GM21528 (cell line): Measurements from ENCODE around the gene TMC1.
"Not testable (repeated sequence)": the region's sequence is repeated elsewhere in the genome, so short reads cannot be mapped to it uniquely, and the experiment has no call there.

Experiments
- ATAC-seq: cut with Tn5 transposase; IDR thresholded peaks from one replicate; pipeline ENCODE4 v1.9.1; 2021; ENCODE audit warnings: mild to moderate bottlenecking, moderate library complexity; ENCODE audit not compliant: unreplicated experiment, low FRiP score

Gene TMC1

DNA sequence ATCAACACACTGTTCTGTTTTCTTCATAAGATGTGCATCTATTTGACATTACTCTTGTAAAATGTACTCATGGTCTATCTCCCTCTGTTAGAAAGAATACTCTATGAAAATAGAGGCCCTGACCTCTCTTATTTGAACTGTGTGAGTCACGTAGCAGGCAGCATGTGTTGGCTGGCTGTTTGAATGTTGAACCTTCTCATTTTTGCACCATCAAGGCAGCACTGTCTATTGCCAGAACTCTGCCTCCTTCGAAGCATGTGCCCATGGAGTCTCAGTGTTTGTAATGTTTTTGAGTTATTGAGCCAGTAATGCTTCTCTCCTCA lies 287.0 kb downstream of the TMC1 start:
- no peak for ATAC-seq

- no peak for ATAC-seq
Measured at GRCh38 chr9:72809586-72809985, 288.2 kb downstream of the TMC1 start.

DNA sequence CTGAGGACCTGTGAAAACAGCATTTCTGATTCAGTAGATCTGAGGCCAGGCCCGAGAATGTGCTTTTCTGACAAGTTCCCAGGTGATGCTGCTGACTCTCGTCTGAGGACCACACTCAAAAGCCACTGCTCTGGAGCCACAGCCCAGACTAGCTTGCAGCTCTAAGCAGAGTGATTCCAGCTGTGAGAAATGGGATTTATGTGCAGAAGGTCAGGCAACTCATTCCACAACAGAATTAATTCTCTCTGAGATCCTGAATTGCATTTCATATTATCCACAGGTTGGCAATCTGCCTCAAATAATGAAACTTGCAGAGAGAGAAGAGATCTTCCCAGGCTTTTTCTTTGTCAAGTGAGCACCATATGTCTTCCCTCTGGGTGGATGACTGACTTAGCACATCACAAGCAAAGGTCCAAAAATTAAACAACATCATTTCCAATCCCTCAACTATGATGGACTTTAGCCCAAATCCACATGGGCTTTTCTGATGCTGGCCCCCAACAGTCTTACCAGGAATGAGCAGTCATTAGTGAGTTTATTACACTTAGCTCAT lies 291.2 kb downstream of the TMC1 start:
- no peak for ATAC-seq

GRCh38 chr9:72813544-72813943 lies 292.1 kb downstream of the TMC1 start:
- no peak for ATAC-seq

DNA sequence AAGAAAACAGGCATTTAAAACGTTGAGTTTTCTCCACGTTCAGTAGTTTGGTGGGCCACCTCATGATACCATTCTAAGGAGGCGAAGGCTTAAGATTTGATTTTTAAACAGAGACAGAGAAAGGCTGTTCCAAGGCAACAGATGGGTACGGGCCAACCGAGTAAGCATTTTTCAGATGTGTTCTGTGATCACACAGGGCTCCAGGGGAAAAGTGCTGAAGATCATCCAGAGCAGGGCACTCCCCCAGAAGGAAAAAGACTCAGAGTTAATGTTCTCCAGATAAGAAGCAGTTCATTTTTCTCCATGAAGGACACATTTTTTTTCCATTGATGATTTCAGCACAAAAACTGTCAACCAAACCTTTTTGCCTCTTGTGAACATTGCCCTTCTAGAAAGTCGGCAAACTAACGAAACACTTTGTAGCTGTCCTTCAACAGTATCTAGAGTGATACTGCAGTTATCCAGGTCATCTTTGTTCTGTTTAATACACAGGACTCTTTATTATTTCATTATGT lies 292.7 kb downstream of the TMC1 start:
- ATAC-seq = no peak

GRCh38 chr9:72816666-72817065 lies 295.3 kb downstream of the TMC1 start:
- ATAC-seq = no peak

DNA sequence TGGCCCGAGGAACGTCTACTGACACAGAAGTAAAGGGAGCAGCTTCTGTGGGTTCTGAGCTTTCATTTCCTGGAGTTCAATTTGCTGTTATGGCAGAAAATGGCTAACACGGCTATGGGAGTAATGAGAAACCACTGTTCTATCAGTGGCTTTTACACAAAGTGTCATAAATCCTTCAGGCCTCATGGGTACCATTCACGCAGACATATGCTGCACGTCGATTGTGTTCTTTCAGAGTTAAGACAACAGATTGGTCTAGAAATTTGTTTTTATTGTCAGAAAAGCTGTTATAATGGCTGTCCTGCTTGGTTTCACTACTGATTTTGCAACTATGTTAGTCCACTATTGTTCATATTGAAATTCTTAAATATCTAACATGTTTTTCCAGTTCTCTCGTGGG lies 296.0 kb downstream of the TMC1 start:
- no peak for ATAC-seq

GRCh38 chr9:72818385-72818784 lies 297.0 kb downstream of the TMC1 start:
- no peak for ATAC-seq

DNA sequence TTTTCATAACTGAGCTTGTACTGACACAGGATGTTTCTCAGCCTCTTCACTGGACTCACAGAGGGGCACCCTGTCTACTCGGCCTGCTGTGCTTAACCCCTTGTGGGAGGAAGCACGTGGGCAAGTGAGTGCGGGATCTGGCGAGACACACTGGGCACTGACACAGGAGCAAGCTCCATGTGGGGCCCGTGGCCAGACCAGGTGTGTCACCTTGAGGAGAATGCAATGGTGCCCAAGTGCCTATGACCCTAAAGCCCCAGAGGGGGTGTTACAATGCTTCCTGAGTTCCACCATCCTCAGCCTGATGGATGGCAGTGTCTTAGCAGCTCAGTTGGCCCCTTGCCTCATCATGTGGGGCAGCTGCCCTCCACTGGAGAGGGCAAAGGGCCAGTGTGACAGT lies 302.6 kb downstream of the TMC1 start:
- no peak for ATAC-seq

DNA sequence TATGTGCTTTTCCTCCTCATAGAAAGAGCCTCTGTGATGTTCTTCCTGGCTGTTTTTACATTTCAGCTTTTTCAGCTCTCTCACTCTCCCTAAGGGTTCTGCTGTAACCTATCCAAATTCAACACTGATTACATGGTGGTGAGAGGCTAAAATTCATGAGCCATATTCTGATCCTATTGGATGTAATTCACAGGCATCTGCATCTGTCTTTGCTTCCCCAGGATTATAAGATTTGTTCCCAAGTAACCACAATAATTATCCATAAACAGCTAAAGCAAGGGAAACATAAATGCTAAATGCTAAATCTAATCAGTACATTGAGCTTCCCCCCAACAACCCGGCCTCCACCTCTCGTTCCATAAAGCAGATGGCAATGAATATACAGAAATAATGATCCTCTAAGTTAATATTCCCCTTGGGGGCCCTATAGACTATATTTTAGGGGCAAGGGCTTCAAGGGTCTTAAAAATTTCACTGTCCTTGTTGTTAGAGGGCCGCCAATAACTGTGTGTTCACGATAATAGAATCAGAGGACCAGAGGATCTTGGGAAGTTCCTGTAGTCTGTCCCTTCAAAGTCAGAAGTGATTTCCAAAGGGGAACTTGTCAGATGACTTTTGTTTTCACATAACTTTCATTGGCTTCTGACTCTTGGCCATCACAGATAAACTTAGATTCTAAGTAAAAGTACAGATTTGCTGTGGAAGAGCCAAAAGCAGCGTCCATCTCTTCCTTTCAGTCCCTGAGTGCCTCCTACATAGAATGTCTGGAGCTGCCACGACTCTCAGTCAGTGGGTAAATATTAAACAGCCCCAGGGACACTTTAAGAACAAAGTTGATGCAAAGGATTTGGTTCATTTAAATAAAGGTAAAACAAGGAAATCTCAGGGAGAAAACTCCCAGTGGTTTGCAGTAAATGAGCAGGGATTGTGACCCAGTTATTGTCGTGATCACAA lies 305.9 kb downstream of the TMC1 start:
- ATAC-seq = no peak

DNA sequence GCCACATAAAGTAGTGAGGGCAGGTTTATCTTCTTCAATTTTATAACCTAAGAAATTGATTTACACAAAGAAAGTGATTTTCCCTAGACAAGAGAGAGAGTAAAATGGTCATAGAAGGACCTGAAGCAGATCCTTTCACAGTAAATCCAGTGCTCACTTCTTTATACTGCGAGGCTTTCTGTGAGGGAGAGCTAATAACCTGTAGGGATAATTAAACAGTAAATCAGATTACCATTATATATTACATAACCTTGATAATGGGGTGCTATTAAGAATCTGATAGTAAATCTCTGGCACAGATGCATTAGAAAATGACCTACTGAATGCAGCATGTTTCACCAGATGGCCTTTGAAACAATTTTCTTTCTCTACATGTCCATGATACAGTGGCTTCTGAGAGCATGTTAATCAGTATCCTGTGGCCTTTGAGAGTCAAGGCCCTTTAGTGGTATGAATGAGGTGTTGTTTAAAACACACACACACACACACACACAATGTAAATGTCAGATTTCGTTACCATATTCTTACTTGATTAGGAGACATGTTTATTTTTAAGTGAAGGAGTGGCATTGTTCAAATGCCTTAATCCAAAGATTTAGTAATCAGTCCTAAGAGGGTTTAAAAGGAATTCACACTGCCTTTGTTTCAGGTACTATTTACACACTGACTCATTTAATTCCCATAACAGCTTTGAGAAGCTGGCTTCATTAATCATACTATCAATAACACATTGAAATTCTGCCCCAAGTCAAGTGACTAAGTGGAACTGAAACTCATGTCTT lies 306.7 kb downstream of the TMC1 start:
- no peak for ATAC-seq

DNA sequence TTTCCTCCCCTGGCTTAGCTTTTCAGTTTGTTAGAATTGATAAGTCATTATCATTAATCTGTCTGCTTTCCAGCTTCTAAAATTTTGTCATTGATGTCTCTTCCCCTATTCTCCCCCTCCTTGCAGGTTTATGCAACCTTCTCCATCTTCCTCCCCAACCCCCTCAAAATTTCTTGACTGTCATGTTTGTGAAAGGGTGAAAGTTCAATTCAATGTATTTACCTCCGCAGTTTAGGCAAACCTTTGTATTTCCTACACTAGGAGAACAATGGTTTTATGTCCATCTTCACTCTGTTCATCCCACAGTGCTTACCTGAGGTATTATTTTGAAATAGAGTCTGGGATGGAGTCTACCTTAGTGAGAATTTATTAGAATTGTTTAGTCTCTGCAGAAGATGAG lies 313.6 kb downstream of the TMC1 start:
- ATAC-seq = no peak

DNA sequence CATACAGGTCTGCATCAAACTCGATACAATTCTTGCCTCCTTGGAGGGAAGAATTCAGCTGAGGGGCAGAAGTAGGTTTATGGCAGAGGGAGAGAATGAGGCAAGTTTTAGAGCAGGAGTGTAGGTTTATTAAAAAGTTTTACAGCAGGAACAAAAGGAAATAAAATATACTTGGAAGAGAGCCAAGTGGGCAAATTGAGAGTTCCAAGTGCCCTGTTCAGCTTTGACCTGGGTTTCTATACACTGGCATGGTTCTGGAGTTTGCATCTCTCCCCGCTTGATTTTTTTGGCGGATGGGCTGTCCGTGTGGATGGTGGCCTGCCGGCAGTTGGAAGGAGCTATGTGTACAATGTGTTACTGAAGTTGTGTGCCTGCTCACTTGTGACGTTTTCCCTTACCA lies 315.4 kb downstream of the TMC1 start:
- no peak for ATAC-seq

GRCh38 chr9:72839085-72839484 lies 317.7 kb downstream of the TMC1 start:
- no peak for ATAC-seq

DNA sequence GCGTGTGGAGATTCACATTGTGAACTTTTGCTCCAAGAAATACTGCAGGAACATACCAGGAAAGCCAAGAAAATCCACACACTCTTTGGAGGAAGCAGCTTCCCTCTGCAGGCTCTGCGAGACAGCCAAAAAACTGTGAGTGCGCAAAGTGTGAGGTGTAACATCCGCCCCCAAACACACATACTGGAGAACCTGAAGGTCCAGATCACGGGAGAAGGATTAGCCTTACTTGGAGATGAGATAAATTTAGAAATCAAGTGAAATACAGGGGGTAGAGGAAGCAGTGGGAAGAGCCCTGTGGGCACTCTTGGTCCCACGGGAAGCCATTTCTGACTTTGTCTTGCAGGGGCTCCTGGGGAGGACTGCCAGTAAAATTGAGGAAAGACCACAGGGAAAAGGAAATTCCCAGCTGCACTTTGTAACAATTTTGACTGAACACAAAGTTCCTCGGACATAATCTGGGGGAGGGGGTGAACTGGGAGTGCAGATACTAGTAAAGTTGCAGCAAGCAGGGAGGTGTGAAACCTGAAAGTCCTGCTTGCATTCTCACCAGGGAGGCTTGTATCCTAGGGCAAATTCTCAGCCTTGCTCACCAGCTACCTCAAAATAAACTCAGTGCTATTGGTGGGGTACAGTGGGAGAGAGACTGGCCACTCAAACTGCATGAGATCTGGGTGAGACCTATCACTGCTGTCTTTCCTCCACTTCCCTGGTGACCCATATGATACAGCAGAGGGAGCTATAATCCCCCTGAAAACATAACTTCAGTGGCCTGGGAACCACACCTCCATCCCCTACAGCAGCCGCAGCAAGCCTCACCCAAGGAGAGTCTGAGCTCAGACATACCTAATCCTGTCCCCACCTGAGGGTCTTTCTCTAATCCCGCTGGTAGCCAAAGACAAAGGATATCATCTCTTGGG lies 322.4 kb downstream of the TMC1 start:
- no peak for ATAC-seq

DNA sequence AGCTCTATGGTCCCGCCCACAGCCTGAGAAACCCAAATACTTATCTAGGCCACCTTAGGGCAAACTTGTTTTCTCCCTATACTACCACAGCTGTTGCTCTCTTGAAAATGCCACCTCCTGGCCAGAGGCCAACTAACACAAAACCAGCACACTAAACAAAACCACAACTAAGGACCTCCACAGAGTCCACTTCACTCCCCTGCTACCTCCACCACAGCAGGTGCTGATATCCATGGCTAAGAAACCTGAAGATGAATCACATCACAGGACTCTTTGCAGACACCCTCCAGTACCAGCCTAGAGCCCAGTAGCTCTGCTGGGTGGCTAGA lies 323.0 kb downstream of the TMC1 start:
- no peak for ATAC-seq

DNA sequence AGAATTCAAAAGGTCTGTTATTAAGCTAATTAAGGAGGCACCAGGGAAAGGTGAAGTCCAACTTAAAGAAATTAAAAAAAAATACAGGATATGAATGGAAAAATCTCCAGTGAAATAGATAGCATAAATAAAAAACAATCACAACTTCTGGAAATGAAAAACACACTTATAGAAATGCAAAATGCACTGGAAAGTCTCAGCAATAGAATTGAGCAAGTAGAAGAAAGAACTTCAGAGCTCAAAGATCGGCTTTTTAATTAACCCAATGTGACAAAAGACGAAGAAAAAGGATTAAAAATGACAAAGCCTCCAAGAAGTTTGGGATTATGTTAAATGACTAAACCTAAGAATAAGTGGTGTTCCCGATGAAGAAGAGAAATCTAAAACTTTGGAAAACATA lies 323.6 kb downstream of the TMC1 start:
- not testable (repeated sequence) for ATAC-seq

GRCh38 chr9:72850209-72850608 lies 328.8 kb downstream of the TMC1 start:
- not testable (repeated sequence) for ATAC-seq

DNA sequence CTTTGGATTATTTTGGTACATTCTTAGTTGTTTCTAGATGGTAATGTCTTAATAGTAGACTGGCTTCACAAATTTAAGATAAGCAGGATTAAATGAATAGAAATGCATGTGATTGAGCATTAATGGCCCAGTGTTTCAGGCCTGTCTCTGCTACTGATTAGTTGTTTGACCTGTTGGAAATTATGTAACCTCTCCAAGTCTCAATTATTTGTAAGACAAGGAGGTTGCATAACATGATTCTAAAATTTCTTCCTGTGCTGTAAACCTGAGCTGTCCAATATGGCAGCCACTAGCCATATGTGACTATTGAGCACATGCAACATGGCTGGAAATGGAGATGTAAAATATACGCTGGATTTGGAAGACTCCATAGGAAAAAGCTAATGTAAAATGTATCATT lies 333.9 kb downstream of the TMC1 start:
- ATAC-seq = no peak

DNA sequence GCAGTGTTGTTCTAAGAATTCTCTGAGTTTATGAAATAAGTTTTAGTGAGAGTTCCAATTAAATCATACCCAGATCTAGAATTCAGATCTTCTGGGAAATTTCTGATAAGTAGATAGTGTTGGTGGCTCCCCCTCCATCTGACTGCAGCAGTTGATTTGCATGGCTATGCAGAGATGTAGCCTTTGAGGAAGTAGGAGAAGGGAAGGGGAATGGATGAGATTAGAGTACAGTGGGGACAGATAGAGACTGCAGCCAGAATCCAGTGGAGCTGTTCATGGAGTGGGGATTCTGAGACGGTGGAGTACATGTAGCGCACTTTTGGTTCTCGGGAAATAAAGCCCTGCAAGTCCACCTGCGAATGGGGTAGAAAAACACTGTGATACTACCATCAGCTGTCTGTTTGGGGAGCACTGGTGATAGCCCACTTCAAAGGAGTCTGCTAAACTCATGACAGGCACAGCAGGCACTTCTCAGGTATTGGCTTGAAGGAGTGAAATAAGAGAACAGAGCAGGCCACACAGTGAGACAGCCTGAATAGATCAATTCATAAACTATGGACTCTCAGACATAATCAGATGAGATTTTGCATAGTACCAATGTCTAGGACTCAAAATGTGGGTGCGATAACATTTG lies 334.6 kb downstream of the TMC1 start:
- ATAC-seq = no peak
